GM21367 (cell line): Measurements from ENCODE around the gene APP.

Experiments
- ATAC-seq: cut with Tn5 transposase; IDR thresholded peaks from one replicate; pipeline ENCODE4 v1.9.1; 2021; ENCODE audit not compliant: unreplicated experiment

Gene APP

DNA sequence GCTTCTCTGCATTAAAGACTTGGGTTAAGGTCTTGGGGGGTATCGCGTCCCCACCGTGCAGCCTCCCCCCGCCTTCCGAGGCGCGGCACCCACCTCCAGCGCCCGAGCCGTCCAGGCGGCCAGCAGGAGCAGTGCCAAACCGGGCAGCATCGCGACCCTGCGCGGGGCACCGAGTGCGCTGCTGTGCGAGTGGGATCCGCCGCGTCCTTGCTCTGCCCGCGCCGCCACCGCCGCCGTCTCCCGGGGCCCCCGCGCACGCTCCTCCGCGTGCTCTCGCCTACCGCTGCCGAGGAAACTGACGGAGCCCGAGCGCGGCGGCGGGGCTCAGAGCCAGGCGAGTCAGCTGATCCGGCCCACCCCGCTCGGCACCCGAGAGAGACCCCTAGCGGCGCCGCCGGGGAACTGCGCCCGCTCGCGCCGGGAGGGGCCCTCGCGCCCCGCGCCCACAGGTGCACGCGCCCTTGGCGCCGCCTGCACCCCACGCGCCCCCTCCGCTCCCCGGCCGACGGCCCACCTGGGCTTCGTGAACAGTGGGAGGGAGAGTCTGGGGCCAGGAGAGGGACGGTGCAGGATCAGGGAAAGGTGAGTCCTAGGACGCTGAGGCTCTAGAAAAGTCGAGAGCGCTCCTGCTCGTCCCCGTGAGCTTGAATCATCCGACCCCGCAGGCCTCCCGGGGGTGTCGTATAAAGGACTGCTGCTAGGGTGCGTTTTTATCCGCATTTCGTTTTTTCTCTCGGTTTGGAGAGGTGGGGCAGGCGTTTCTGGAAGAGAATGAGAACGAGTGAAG, at the start of gene APP:
Gene APP (minus strand): TSS at position 300 of the 787 bp plus-strand sequence. CDS start 150 bp downstream, at position 150.
- peak; percentile 71 for ATAC-seq

- no peak for ATAC-seq
Observed at GRCh38 chr21:26212220-26212619, 41.6 kb upstream of the APP start.

DNA sequence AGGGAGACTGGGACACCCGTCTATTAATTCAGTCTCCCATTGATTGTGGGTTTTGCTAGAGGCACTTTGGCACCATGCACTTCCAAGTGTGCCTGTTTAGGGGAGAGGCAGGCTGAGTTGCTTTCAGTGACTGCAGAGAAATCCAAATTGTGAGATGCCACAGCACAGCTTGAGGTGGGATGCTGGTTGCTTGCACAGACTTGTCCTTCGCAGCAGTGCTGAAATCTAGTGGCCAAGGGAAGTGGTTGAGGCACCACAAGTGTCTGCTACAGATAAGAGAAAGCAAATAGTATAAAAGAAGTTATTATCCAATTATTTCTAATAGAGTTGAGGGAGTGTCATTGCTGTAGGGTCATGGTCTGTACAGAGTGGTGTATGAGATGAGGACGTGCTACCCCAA, 40.0 kb upstream of the APP start:
- no peak for ATAC-seq

- ATAC-seq, result no peak
Observed at GRCh38 chr21:26207021-26207420, 36.5 kb upstream of the APP start.

GRCh38 chr21:26199456-26199855, 28.9 kb upstream of the APP start:
- no peak for ATAC-seq

DNA sequence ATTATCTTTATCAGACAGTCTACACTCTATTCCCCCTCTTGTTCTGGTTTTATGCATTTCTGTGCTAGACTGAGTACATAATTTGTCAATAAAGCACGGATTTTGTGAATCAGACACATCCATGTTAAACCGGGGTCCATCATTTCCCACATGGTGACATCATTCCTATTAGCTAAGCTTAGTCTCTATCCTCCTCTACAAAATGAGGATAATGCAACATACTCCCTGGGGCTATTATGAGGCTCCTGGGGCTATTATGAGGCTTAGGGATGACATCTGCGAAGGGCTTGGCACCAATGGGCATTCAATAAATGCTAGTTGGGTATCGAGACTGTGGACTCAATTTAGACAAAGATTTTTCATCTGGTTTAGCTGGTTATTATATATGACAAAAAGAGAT, 25.1 kb upstream of the APP start:
- ATAC-seq, result no peak

DNA sequence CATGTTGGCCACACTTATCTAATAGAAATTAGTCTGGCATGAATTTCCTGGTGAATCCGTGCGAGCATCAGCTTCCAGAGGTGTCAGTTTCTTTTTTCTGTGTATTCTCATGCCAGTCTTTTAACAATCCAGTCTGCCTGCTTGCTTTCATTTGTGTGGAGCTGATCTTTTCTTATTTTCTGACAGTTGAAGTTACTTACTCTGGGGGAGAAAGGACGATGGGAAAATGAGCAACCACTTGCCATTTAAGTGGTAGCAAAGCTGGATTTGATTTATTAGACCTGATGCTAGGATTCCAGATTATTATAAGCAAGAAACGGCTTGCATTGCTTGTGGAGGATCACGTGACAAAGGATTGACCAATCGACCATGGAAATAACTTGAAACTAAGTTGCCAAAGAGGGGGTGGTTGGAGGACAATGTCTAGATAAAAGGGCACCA, 24.3 kb upstream of the APP start:
- no peak for ATAC-seq

GRCh38 chr21:26194326-26194725, 23.8 kb upstream of the APP start:
- no peak for ATAC-seq

DNA sequence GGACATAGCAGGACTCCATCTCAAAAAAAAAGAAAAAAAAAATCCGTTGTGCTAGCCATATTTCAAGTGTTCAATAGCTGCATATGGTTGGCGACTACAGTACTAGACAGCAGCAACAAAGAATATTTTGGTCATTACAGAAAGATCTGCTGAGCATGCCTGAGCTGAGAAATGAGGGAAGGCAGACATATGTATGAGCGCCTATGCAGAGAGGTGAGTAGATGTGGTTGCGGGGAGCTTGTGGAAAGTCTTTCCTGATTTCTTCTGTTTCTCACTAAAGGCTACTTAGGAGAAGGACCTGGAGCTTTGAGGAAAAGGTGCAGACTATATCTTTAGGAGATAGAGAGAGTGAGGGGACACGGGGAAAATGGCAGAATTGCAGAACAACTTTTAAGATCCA, 21.0 kb upstream of the APP start:
- ATAC-seq, result no peak

- ATAC-seq, result no peak
Observed at GRCh38 chr21:26188422-26188821, 17.9 kb upstream of the APP start.

DNA sequence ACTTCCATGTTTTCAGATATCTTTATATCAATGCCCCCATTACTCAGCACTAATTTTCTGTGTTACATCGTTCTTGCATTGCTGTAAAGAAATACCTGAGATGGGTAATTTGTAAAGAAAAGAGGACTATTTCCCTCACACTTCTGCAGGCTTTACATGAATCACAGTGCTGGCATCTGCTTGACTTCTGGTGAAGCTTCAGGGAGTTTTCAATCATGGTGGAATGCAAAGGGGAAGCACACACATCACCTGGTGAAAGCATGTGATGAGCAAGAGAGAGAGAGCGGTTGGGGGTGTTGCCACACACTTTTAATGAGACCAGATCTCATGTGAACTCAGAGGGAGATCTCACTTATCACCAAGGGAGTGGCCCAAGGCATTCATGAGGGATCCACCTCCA, 14.9 kb upstream of the APP start:
- ATAC-seq, result no peak

DNA sequence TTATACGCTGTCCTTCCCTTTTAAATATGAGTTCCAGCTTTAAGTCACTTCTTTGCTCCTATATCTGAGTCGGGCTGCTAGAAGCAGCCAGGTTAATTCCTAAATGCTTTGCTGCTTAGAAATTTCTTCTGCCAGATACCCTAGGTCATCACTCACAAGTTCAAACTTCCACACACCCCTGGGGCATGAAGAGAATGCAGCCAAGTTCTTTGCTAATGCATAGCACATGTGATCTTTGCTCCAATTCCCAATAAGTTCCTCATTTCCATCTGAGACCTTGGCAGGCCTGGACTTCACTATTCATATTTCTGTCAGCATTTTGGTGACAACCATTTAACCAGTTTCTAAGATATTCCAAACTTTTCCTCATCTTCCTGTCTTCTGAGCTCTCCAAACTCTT, 14.5 kb upstream of the APP start:
- ATAC-seq, result no peak

DNA sequence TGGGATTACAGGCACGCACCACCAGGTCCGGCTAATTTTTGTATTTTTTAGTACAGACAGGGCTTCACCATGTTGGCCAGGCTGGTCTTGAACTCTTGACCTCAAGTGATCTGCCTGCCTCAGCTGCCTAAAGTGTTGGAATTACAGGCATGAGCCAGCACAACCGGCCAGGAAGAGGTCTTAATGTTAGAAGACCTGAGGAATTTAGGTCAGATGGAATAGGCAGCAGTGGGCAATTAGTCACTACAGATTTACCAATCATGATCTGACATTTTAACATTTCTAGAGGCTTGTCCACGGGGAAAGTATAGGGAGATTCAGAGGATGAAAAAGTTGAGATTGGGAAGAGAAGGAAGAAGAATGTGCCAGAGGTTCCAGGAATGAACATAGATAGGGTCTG, 8.9 kb upstream of the APP start:
- ATAC-seq, result no peak

DNA sequence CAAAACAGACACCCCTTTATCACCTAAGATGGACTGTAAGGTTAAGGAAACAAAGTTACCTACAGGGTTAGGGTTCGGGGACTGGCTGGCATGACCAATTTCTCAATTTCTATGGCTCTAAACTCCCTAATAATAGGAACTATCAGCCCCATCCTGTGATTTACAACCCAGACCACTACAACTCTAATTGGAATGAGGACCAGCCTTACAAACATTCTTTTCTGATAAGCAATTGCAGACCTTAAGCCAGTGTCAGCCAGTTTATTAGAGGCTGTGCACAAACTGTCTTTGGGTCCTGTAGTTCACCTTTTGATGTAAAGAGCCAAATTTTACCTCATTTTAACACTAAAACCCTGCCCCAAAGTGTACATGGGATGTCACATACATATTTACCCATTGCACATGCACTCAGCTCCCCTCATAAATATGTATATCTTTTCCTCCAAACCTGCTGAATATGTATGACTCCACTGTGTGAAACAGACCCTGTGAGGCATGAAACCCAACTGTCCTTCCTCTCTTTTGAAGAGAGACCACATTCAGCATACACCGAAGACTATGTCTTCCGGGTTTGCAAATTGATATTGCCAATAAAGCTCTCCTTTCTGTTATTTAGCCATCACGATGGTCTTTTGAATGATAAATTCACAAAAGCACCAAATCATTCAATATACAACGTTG, 7.3 kb upstream of the APP start:
- peak; percentile 52 for ATAC-seq

DNA sequence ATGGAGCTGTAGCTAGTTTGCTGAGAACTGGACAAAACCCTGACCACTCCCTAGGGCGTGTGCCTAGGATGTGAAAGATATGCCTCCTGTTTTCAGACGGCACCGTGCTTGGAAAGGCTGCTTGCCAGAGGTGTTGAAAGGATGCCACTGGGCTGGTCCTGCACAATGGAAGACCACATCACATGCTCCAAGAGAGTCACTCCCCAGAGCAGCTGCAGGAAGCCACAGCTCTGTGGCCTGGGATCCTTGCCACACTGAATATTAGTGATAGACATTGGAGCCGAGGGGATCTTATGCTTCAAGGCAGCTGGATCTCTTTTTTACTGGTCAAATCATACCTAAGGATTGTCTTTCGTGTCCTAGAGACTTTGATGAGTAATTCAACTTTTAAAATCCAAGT, 6.6 kb upstream of the APP start:
- ATAC-seq, result no peak

GRCh38 chr21:26171258-26172100, 909 bp upstream of the APP start:
- no peak for ATAC-seq

DNA sequence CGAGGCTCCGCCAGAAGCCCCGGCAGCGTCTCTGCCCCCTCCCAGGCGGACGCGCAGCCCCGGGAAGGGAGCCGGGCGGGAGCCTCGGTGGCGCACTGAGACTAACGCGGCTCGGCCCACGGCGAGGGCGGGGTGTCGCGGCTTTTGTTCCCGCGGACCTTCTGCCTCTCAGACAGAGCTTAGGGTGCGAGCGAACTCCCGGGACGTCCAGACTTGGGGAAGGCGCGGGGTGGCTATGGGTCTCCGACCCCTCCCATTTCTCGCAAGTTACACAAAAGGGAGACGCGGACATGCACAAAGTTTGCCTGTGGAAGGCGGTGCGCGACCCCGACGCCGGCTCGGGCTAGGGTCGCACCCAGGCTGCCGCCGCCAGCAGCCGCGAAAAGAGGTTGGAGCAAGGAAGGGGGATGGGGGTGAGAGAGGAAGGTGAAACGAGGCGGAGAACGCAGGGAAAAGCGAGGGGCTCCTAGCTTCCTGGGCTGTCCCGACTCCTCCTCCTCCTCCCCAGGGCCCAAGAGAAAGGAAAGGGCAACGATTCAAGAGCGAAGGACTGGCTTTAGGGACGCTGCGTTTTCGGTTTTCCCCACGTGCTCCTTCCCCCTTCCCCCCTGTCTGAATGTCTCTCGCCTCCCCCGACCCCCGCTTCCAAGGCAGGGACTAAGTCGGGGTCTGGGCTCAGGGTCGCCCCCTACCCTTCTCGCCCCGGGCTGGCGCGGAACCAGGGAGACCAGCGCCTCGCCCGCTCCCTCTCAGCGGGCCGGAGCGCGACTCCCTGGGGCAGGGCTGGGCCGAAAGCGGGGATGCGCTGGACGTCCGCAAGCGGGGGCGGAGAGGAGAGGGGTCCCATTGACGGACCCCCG, 729 bp downstream of the APP start:
- ATAC-seq, result peak; percentile 32

- peak; percentile 61 for ATAC-seq
Observed at GRCh38 chr21:26169061-26169610, 1.4 kb downstream of the APP start.

GRCh38 chr21:26168371-26168770, 2.2 kb downstream of the APP start:
- ATAC-seq, result no peak

- ATAC-seq, result no peak
Observed at GRCh38 chr21:26167593-26167992, 3.0 kb downstream of the APP start.
